Glomerular endothelial cell (primary cell): ENCODE data around the gene MYO5A. TPM values are rescaled to one million over a fixed set of nuclear protein-coding genes. Genes with fewer than 3 reads are reported as not detected.
"Not testable (repeated sequence)": the region's sequence is repeated elsewhere in the genome, so short reads cannot be mapped to it uniquely, and the experiment has no call there.

ENCODE experiments used
- DNase-seq: peaks from one replicate; pipeline ENCODE4 v3.0.0-alpha.2; 2011; ENCODE audit warnings: low read depth, low spot score; ENCODE audit errors: extremely low read depth
- total RNA-seq: library from RNA; depleted of rRNA; stranded (reverse); fragments of >200 nt; gene quantifications from 2 replicates; pipeline ENCODE4 v1.2.3, GENCODE V29; 2015

Gene MYO5A
- total RNA-seq, 1 donor from 2014 or later: 70.9 TPM

DNA sequence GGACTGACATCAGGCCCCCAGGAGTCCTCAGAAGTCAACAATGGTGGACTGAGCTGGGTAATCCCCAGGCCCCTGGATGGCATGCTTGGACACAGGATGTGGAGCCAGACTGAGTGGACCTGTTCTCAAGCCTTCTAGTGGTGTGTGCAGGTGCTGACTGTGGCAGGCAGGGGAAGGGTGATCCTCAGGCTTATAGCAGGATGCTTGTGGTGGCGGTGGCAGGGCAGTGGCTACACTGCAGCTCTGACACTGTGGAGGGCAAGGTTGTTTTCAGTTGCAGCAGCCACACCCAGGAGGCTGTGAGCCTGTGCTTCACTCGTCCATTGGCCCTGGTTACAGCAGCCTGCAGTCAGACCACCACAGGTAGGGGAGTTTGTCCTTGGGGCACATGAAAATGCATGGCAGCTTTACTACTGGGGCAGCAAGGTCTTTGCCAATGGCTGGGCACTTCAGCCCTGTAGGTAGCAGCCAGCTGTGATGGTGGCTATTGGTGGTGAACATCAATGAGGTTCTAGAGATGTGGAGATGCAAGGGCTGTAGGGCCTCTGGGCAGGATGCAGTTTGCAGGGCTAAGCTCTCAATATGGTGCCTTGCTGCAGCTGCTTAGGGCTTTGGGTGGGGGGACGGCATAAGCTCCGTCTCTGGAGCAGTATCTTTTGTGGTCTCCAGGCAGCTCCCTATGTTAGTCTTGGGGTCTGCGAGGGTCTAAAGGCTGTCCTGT, 17.5 kb upstream of the MYO5A start:
- no peak for DNase-seq

DNA sequence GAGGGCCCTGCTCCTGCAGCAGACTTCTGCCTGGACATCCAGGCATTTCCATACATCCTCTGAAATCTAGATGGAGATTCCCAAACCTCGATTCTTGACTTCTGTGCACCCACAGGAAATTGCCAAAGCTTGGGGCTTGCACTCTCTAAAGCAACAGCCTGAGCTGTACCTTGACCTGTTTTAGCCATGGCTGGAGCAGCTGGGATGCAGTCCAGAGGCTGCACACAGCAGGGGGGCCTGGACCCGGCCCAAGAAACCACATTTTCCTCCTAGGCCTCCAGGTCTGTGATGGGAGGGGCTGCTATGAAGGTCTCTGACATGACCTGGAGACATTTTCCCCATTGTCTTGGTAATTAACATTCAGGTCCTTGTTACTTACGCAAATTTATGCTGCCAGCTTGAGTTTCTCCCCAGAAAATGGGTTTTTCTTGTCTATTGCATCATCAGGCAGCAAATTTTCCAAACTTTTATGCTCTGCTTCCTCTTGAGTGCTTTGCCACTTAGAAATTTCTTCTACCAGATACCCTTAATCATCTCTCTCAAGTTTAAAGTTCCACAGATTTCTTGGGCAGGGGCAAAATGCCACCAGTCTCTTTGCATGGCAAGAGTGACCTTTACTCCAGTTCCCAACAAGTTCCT, 11.8 kb upstream of the MYO5A start:
- no peak for DNase-seq

DNA sequence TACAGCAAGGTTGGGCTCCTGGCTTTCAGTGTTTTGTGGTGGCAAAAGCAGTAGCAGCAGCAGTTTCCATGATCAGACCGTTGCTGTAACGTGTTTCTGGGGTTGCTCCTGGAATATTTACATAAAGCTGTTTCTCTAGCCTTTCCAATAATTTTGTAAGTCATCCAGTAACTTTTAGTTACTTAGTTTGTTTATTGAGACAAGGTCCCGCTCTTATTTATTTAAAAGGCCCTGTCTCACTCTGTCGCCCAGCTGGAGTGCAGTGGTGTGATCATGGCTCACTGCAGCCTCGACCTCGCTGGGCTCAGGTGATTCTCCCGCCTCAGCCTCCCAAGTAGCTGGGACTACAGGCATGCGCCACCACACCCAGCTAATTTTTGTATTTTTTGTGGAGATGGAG, 8.8 kb upstream of the MYO5A start:
- DNase-seq: no peak

DNA sequence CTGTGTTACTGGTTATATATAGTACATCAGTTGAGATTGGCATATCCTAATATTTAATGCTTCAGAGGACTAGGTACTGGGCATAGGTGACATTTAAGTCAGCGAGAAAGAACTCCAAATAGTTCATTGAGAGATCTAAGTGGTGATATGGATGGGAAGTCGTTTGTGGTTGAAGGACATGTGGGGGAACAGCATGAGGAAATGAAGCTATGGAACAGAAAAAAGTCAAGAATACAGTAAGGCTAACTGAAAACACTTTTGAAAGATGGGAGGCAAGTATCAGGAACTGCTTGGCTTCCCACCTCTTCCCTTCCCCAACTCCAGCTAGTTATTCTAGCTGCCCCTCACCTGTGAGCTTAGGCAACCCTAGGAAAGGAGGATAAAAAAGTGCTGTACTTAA, 3.7 kb upstream of the MYO5A start:
- no peak for DNase-seq

DNA sequence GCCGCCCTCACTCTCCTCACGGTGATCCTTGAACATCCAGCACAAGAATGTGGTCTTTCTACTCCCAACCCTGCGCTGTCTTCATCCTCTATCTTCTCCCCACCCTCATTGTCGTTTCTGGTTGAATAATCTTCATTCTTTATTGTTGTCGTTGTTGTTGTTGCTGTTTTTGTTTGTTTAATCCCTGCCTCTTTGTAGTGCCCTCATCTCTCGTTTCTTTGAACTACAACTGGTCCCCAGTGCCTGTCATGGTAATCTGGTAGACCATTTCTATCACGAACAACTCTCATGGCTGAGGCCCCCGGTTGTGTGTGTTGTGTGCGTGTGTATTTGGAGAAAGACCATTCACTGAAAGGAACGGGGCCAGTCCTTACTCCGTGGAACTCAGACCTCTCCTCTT, 1.3 kb upstream of the MYO5A start:
- DNase-seq: no peak

DNA sequence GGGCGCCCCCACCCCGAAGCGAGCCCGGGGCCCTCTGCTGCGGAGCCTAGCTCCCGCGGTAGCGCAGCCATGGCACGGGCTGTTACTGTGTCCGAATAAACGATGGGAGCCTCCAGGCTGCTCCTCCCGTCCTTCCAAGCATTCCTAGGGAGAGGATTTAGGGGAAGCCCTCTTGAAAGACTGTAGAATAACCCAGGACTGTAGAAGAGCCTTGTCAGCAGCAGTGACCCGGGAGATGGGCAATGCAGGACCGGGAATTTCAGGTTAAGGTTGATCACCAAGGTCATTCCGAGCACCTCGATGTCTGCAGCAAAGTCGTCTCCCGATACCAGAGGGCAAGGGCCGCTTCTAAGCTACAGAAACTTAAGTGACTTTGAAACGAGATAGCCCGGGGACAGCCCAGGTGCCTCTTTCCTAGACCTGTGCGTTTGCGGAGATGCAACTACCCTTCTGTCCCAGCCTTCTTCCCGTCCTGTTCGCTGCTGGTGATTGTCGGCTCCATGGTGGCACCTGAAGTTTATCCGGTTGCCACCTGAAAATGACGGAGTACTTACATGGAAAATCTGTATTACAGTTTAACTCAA, 753 bp upstream of the MYO5A start:
- DNase-seq: no peak

DNA sequence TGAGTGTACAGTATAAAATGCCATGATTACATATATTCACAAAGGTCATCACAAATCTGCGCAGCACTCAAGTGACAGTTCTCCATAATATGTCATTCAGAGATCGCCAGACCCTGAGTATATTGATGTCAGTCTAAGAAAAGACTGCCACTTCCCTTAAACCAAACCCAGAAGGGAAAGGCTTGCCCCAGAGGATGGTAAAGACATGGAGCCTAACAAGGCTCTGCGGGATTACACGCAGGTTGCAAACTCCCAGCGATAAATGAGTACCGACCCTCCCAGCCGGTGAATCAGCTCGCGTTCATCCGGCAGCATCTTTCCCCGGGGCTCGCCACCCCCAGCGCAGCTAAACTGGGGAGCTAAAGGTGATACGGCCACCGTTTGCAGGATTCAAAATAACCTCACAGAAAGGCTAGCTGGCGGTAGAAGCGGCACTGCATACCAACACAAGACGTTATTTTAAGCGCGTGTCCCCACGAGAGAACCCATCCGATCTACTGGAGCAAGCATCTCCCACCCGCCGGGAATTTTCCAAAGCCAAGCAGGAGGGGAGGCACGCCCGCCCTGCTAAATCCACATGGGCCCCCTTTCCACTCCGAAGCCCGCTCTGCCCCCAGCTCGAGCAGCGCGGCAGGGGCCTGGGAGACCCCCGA, 643 bp downstream of the MYO5A start:
- no peak for DNase-seq

DNA sequence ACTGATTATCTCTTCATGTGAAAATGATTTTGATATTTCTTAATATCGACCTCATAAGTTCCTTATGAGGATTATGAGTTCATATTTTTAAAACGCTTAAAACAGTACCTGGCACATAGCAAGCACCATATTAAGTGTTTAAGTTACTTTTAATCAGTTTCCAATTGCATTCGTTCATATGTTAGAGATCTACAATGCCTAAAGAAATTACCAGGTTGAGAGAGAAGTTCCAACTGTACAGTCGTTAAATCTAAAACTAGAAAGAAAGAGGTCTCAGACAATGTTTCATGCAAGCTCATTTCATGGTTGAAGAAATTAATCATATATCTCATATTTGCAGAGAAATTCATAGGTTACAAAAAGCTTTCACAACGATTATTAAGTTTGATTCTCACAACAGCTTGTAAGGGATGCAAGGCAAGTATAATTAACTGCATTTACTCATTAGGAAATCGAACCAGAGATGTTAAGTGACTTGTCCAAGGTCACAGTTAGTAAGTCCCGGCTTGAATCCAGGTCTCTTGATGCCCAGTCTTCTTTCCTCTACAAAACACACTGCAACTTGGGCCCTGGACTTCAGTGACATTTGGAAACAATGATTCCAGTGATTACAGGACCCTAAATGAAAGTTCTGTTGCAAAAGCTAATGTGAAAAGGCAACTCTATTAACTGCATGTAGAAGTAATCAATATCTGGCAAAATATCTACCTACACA, 1.3 kb downstream of the MYO5A start:
- DNase-seq: no peak

DNA sequence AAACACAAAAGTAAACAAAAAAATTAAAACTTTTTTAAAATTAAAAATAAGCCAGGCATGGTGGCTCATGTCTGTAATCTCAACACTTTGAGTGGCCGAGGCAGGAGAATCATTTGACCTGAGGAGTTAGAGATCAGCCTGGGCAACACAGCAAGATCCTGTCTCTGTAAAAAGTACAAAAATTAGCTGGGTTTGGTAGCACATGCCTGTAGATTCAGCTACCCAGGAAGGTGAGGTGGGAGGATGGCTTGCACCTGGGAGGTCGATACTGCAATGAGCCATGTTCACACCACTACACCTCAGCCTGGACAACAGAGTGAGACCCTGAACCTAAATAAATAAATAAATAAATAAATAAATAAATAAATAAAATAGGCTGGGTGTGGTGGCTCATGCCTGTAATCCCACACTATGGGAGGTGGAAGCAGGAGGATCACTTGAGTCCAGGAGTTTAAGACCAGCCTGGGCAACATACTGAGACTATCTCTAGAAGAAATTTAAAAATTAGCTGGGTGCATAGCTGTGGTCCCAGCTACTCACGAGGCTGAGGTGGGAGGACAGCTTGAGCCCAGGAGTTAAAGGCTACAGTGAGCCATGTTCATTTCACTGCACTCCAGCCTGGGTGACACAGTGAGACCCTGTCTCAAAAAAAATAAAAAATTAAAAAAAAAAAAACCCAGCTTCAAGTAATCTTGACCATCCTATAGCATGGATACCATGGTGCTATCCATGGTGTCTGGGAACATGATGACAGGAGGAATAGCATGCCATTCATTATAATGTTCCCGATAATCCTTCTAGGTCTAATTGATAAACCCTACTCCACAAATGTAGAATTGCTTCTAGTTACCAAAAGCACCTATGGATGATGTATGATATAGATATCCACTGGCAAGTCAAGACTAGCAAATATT, 4.2 kb downstream of the MYO5A start:
- DNase-seq: no peak

DNA sequence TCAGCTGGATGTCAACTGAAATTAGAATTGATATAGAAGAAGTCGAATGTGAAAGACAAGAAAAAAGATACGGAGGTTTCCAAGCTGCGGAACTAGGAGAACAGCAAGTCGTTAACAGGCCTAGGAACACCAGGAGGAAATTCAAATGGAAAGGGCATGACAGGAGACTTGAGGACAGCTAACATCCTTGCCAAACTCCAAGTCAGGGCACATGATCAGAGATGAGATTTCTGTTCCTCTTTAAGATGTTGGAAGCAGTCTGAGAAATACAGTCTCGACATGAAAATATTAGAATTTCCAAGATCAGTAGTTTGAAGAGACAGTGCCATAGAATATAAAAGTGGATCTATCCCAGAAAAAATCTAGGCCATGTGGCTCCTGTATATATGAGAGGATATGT, 5.0 kb downstream of the MYO5A start:
- DNase-seq: no peak

DNA sequence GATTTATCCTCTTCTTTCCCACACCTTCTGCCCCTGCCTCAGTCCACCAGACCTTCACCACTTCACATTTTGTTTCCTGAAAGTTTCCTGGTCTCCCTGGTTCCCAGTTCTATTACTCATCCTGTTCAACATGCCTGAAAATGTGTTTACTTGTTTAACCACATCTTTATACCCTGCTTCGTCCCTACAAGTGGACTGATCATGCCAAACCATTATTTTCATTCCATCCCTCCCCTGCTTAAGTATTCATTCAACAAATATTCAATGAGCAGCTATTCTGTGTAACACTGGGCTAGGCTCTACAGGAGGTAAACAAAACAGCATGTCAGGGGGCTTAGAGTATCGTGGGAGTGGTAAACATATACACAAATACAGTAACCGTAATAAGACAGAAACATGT, 5.5 kb downstream of the MYO5A start:
- DNase-seq: no peak

DNA sequence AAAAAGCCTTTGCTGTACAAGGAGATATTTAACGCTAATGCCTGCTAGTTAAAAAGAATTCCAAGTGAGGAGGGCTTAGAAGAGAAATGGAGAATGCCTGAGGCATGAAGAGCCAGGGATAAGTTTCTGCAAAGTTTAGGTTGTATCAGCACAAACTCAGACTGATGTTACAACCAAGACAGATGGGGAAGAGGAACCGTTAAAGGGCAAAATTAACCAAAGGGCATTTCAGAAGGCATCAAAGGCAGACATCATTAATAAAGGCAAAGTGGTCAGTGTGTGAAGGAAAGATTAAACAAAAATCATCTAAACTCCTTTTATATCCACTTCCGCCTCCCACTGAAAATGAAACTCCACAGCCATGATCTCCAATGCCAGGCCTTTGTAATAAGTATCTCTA, 7.0 kb downstream of the MYO5A start:
- DNase-seq: no peak

DNA sequence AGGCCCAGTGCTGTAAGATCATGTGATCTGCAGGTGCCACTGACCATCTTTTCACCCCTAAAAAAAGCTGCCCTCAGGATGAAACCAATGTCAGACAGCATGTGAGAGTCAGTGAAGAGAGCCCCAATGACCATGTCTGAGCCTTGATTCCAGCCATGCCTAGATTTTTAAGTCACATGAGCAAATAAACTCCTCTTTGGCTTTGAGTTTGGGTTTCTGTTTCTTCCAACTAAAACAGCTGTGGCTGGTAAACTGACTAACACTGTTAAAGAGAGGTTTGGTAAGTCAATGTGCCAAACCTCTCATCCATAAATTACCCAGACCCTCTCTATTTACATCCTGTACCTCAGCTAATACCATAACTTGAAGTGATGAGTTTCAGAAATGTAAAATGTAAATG, 8.3 kb downstream of the MYO5A start:
- DNase-seq: no peak

DNA sequence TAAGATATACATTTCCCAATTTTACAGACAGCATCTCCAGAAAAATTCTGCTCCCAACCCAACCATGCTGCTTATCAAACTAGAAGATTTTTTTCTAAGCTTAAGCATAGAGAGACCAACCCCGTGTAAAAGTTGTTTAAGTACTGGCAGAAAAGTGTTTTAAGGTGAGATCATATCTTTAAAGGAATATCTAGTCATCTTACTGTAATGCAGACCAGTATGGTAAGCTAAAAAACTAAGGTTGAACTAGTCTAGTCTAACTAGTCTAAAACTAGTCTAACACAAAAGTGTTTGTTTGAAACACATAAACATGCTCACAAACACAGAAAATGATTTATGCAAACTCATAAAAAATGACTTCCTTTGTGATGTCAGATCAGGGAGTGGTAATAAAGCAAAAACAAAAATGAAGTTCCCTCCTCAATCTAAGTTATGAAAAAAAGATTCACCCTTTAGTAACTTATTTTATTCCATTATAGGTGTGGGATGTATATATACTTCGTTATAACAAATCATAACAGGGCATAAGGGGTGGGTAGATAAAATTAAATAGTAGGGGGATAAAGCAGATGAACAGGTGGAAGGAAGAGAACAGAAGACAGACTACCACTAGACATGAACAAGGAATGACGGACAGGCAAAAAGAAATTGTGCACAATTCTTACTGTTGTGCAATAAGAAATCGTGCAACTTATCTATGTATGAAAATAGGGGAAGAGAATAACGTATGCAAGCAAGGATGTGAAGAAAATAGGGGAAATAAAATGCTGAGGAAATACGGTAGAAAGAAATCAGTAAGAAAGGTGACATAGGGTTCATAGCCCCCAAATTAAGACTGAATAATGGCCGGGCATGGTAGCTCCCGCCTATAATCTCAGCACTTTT, 10.0 kb downstream of the MYO5A start:
- no peak for DNase-seq

DNA sequence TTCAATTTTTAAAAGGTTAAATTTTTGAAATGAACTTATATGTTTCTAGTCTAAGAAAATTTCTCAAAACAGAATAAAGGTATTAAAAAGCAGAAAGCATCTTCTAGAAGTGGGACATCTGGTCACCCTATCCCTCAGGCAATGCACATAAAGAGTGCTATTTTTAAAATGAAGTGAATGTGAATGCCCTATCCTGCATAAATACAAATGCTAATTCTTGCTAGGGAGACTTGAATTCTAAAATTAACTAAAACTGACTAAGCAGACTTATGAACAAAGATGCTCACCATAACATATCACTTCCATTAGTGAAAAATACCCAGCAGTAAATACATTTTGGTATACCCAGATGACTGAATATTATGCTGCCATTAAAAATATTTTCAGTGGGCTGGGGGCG, 11.7 kb downstream of the MYO5A start:
- DNase-seq: no peak

DNA sequence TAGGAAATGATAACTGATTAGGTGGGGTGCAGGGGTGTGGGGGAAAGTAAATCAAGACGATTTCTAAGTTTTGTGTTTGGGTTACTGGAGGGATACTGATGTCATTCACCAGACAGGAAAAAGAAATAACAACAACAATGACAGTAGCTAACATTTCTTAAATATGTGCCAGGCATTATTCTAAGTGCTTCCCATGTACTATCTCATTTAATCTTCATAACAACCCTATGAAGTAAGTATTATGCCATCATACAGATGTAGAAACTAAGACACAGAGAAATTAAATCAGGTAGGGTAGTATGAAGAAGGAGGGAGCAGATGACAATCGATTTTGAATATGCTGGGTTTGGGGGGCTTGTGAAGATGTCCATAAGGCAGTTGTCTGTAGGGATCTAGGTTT, 13.3 kb downstream of the MYO5A start:
- DNase-seq: no peak

DNA sequence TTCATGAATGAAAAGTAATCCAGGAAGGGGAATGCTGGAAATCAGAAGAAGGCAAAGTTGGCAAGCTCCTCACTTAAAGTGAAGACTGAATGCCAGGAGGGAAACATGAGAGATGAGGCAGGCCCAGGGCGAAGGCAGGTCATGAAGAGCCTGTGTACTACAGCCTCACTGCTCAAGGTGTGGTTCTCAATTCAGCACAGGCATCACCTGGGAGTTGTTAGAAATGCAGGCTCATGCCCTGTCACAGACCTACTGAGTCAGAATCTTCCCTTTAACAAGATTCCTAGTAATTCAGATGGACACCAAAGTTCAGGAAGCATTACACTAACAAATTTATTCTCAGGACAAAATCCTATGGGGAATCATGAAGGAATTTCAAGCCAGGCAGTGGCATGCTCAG, 14.2 kb downstream of the MYO5A start:
- DNase-seq: no peak

DNA sequence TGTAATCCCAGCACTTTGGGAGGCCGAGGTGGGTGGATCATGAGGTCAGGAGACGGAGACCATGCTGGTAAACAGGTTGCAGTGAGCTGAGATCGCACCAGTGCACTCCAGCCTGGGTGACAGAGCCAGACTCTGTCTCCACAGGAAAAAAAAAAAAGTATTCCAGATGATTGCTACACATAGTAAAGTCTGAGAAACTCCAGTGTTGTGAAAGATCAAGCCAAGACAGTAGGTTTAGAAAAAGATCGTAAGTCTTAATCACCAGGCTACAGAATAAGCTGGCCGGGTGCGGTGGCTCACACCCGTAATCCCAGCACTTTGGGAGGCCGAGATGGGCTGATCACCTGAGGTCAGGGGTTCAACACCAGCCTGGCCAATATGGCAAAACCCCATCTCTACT, 15.8 kb downstream of the MYO5A start:
- DNase-seq: not testable (repeated sequence)

DNA sequence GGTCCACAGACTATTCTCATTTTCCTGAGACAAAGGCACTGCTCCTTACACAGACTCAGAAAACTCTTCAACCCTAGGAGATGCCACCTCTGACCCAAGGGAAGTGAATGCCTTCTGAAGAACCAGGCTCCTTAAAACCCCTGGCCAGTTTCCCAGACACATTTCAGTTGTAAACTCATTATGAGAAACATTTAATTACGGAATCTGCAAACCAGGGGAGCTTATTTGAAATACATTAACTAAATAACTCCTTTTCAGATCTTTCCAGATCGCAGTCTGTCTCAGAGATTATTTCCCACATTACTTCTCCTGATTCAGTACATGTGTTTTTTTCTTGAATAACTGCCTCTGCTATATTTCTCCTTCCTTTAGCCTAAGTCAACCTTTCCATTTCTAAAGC, 17.6 kb downstream of the MYO5A start:
- no peak for DNase-seq
